ENCODE data around the gene LRRN2. TPM values are rescaled to one million over a fixed set of nuclear protein-coding genes. Genes with fewer than 3 reads are reported as not detected.

LRRN2 gene
- total and polyA plus RNA-seq, 9 of the 15 experiments (the other 6 are each of a cell fraction or from before 2014, with no cell fraction given), result 0.05 TPM; not detected in 8

DNA sequence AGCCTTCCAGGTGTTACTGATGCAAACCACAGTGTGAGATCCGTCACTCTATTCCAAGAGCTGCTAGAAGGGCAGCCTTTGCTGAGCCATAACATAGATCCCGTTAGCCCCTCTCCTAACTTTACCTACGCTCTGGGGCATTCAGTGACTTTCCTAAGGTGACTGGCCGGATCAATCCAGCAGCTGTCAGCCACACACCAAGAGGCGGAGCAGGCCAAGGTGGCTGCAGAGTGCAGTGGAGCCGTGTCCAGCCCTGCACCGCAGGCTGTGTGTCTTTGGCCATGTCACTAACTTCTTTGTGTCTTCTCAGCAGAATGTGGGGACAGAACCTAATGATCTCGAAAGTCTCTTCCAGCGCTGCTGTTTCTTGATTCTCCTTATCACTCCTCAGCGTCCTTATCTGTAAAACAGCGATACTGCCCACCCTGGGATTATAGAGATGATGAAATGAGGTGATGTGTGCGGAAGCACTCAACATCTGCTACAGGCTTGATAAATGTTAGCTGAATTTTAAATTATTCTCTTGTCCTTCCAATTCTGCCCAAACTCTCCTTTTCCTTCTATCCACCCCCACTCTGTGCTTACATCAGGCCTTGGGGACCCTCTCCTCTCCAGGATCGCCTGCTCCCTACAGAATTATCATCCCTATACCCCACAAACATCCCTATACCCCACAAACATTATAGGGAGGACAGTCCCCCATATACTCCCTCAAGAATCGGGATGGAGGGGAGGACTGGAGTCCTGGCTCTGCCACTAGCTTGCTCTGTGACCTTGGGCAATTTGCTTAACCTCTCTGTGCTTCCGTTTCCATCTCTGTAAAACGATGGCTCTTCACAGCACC is 25.8 kb upstream of the LRRN2 start (continued):
- TF ChIP-seq, protein P1, sequence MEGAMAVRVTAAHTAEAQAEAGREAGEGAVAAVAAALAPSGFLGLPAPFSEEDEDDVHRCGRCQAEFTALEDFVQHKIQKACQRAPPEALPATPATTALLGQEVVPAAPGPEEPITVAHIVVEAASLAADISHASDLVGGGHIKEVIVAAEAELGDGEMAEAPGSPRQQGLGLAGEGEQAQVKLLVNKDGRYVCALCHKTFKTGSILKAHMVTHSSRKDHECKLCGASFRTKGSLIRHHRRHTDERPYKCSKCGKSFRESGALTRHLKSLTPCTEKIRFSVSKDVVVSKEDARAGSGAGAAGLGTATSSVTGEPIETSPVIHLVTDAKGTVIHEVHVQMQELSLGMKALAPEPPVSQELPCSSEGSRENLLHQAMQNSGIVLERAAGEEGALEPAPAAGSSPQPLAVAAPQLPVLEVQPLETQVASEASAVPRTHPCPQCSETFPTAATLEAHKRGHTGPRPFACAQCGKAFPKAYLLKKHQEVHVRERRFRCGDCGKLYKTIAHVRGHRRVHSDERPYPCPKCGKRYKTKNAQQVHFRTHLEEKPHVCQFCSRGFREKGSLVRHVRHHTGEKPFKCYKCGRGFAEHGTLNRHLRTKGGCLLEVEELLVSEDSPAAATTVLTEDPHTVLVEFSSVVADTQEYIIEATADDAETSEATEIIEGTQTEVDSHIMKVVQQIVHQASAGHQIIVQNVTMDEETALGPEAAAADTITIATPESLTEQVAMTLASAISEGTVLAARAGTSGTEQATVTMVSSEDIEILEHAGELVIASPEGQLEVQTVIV (CRISPR knock-in tag; IDR thresholded peaks at IDR 0.05; ENCODE audit: borderline replicate concordance), result no peak
- TF ChIP-seq XRCC4 (IDR thresholded peaks at IDR 0.05; ENCODE audit: extremely low read depth, insufficient read depth, insufficient read length) (no peak), ZBTB7A (IDR thresholded peaks at IDR 0.05; ENCODE audit: borderline replicate concordance, control insufficient read depth, low read depth, low read length) (0 out of 2 replicates have a peak, but pooled peaks have one; percentile 23), JUNB (CRISPR knock-in tag; conservative IDR thresholded peaks at IDR 0.05) (no peak; the same call in 1 of the 2 replicates), ARID1B (IDR thresholded peaks at IDR 0.05) (peak; percentile 100), ZNF507 (tag; conservative IDR thresholded peaks at IDR 0.05) (no peak), FOXK1 (CRISPR knock-in tag; IDR thresholded peaks at IDR 0.05; ENCODE audit: borderline replicate concordance) (no peak), RFX1 (IDR thresholded peaks at IDR 0.05) (no peak), CBX8 (IDR thresholded peaks at IDR 0.05; ENCODE audit: borderline replicate concordance, extremely low read depth, low read depth, low read length, poor library complexity, severe bottlenecking) (no peak), ZFP36 (IDR thresholded peaks at IDR 0.05; ENCODE audit: low read depth, low read length, partially characterized antibody) (peak; percentile 97), RAD21 (CRISPR knock-in tag; conservative IDR thresholded peaks at IDR 0.05 in 1 of 2, IDR thresholded peaks at IDR 0.05 in 1 of 2) (peak in 1 of 2 experiments; percentile 22; a peak in 2 of 4 replicates), ZNF780A (CRISPR knock-in tag; IDR thresholded peaks at IDR 0.05) (no peak), ZNF717 (CRISPR knock-in tag; IDR thresholded peaks at IDR 0.05) (no peak)
- TF ChIP-seq, protein P2, sequence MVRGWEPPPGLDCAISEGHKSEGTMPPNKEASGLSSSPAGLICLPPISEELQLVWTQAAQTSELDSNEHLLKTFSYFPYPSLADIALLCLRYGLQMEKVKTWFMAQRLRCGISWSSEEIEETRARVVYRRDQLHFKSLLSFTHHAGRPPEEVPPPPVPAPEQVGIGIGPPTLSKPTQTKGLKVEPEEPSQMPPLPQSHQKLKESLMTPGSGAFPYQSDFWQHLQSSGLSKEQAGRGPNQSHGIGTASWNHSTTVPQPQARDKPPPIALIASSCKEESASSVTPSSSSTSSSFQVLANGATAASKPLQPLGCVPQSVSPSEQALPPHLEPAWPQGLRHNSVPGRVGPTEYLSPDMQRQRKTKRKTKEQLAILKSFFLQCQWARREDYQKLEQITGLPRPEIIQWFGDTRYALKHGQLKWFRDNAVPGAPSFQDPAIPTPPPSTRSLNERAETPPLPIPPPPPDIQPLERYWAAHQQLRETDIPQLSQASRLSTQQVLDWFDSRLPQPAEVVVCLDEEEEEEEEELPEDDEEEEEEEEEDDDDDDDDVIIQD (CRISPR knock-in tag; IDR thresholded peaks at IDR 0.05), result no peak
- TF ChIP-seq, protein P3, sequence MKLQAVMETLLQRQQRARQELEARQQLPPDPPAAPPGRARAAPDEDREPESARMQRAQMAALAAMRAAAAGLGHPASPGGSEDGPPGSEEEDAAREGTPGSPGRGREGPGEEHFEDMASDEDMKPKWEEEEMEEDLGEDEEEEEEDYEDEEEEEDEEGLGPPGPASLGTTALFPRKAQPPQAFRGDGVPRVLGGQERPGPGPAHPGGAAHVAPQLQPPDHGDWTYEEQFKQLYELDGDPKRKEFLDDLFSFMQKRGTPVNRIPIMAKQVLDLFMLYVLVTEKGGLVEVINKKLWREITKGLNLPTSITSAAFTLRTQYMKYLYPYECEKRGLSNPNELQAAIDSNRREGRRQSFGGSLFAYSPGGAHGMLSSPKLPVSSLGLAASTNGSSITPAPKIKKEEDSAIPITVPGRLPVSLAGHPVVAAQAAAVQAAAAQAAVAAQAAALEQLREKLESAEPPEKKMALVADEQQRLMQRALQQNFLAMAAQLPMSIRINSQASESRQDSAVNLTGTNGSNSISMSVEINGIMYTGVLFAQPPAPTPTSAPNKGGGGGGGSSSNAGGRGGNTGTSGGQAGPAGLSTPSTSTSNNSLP (IDR thresholded peaks at IDR 0.05; ENCODE audit: borderline replicate concordance, low read depth, low read length), result peak; percentile 97
- TF ChIP-seq, protein P4, sequence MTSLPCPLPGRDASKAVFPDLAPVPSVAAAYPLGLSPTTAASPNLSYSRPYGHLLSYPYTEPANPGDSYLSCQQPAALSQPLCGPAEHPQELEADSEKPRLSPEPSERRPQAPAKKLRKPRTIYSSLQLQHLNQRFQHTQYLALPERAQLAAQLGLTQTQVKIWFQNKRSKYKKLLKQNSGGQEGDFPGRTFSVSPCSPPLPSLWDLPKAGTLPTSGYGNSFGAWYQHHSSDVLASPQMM (CRISPR knock-in tag; IDR thresholded peaks at IDR 0.05), result no peak
- TF ChIP-seq, protein P5, sequence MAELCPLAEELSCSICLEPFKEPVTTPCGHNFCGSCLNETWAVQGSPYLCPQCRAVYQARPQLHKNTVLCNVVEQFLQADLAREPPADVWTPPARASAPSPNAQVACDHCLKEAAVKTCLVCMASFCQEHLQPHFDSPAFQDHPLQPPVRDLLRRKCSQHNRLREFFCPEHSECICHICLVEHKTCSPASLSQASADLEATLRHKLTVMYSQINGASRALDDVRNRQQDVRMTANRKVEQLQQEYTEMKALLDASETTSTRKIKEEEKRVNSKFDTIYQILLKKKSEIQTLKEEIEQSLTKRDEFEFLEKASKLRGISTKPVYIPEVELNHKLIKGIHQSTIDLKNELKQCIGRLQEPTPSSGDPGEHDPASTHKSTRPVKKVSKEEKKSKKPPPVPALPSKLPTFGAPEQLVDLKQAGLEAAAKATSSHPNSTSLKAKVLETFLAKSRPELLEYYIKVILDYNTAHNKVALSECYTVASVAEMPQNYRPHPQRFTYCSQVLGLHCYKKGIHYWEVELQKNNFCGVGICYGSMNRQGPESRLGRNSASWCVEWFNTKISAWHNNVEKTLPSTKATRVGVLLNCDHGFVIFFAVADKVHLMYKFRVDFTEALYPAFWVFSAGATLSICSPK (IDR thresholded peaks at IDR 0.05; ENCODE audit: borderline replicate concordance), result no peak

All from K562 (cell line).